Activated B cell treated with CpG ODN at 0.5 μM for 24 hours (primary cell): ENCODE measurements around the gene ANKDD1A. TPM values are rescaled to one million over a fixed set of nuclear protein-coding genes. Genes with fewer than 3 reads are reported as not detected.

Experiments used
- ATAC-seq: fragments of 200-7000 bp; cut with Tn5 transposase; one replicate; pipeline ENCODE4 v1.10.0; 2021; ENCODE audit warnings: low read depth, mild to moderate bottlenecking, moderate library complexity
- CTCF ChIA-PET: fragments of 350-600 bp; sonication (Branson Sonifier 250); formaldehyde crosslinking; loops from one replicate; lab custom pipeline; 2021; ENCODE audit warnings: antibody characterized with exemption; lab: Charles Lee
- POLR2A ChIA-PET: fragments of 350-600 bp; sonication (Branson Sonifier 250); formaldehyde crosslinking; loops from one replicate; lab custom pipeline; 2021; ENCODE audit warnings: antibody characterized with exemption; lab: Charles Lee
- DNase-seq: peaks from one replicate; pipeline ENCODE4 v3.0.0; 2022
- H3K27ac Mint-ChIP-seq: one replicate; pipeline ENCODE4 v1.8.0; 2020; ENCODE audit warnings: mixed read lengths
- H3K27me3 Mint-ChIP-seq: one replicate; pipeline ENCODE4 v1.8.0; 2021; ENCODE audit warnings: mixed read lengths
- H3K36me3 Mint-ChIP-seq: one replicate; pipeline ENCODE4 v1.8.0; 2021; ENCODE audit warnings: low read depth, mixed read lengths
- H3K4me1 Mint-ChIP-seq: one replicate; pipeline ENCODE4 v1.8.0; 2021; ENCODE audit warnings: mixed read lengths
- H3K4me3 Mint-ChIP-seq: one replicate; pipeline ENCODE4 v1.8.0; 2020; ENCODE audit warnings: mild to moderate bottlenecking, mixed read lengths
- H3K9me3 Mint-ChIP-seq: one replicate; pipeline ENCODE4 v1.8.0; 2020; ENCODE audit warnings: mixed read lengths
- intact Hi-C: fragments of 100-400 bp; cut with micrococcal nuclease; formaldehyde crosslinking; loops from one replicate; pipeline ENCODE4 v1.15.1; 2024
- total RNA-seq: library from RNA; stranded (reverse); gene quantifications from 2 replicates; pipeline ENCODE4 v1.2.3, GENCODE V29; 2022
- TF ChIP-seq, protein P1 (sequence below): fragments of 200-600 bp; IDR thresholded peaks from one replicate; pipeline ENCODE4 v1.8.0; 2022; ENCODE audit warnings: antibody characterized with exemption, mild to moderate bottlenecking

Gene ANKDD1A
- total RNA-seq, 1 donor from 2014 or later = 3.9 TPM

DNA sequence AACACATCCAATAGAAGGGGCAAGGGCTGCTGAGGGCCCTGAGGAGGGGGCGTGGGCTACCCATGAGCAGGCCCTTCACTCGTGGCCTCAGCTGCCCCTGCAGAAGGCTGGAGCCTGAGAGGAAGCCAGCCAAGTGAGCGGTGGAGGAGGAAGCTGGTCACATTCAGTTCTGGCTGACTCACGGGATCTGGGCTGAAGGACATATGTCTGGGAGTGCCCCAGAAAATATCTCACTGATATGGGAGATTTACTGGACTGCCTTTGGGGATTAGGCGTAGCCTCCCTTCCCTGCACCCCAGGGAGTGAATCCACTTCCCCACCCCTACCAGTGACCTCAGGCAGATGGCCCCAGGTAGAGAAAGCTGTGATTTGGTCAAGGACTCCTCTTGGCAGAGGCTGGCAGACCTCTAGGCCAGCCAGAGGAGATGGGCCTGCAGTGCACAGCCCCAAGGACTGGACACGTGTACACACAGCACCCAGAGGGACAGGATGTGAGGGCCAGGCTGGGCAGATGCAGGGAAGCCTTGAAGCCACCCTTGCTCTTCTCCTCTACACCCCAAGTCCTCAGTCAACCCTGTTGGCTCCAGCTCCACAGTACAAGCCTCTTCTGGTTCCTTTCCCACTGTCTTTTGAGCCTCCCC lies 14.2 kb upstream of the ANKDD1A start:
- no peak for ATAC-seq
- H3K36me3 Mint-ChIP-seq = no peaks in the 10 kb centered on the region
- no peak for DNase-seq
- no peaks in the 10 kb centered on the region for H3K9me3 Mint-ChIP-seq
- peak overlapping the region; percentile 99 for H3K27ac Mint-ChIP-seq
- H3K4me3 Mint-ChIP-seq = no peak overlapping the region
- H3K4me1 Mint-ChIP-seq = peaks cover 73% of the 10 kb centered on the region
- intact Hi-C loops = loop anchor here (10.0 kb wide), 1 partner anchor 1703 kb away; no protein-coding TSS in a partner anchor
- TF ChIP-seq, protein P1, sequence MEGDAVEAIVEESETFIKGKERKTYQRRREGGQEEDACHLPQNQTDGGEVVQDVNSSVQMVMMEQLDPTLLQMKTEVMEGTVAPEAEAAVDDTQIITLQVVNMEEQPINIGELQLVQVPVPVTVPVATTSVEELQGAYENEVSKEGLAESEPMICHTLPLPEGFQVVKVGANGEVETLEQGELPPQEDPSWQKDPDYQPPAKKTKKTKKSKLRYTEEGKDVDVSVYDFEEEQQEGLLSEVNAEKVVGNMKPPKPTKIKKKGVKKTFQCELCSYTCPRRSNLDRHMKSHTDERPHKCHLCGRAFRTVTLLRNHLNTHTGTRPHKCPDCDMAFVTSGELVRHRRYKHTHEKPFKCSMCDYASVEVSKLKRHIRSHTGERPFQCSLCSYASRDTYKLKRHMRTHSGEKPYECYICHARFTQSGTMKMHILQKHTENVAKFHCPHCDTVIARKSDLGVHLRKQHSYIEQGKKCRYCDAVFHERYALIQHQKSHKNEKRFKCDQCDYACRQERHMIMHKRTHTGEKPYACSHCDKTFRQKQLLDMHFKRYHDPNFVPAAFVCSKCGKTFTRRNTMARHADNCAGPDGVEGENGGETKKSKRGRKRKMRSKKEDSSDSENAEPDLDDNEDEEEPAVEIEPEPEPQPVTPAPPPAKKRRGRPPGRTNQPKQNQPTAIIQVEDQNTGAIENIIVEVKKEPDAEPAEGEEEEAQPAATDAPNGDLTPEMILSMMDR = no peak
- ChIA-PET POLR2A (interaction anchor here (0.6 to 6.0 kb wide), 2 partner anchors 59 to 91 kb away, joined by 9 to 138 read pairs; partner anchors contain the start of gene PLEKHO2), CTCF (no interaction called here)
- no peaks in the 10 kb centered on the region for H3K27me3 Mint-ChIP-seq

DNA sequence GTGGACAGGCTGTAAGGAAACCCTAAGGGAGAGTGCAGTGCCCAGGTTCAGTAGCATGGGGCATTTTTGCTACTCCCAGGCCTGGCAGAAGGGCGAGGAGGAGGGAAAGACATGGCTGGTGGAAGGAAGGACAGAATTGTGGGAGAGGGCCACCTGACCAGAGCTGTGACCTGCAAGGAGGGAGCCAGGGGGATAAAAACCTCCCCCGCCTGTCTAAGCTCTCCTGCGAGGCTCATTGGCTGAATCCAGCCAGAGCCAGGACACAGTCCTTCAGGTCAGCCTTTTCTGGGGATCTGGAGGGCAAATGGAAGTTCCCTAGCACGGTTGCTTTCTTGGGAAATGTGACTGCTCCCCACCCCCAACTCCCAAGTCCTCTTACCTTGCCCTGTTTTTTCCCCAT lies 13.3 kb upstream of the ANKDD1A start:
- H3K36me3 Mint-ChIP-seq = no peaks in the 10 kb centered on the region
- no peaks in the 10 kb centered on the region for H3K27me3 Mint-ChIP-seq
- H3K4me3 Mint-ChIP-seq = no peak overlapping the region
- peaks cover 73% of the 10 kb centered on the region for H3K4me1 Mint-ChIP-seq
- no peak for ATAC-seq
- CTCF ChIA-PET = no interaction called here
- peak overlapping the region; percentile 99 for H3K27ac Mint-ChIP-seq
- no peak for DNase-seq
- intact Hi-C loops = loop anchor here (10.0 kb wide), 1 partner anchor 1704 kb away; no protein-coding TSS in a partner anchor
- TF ChIP-seq, protein P1 = no peak
- no peaks in the 10 kb centered on the region for H3K9me3 Mint-ChIP-seq
- POLR2A ChIA-PET = no interaction called here

DNA sequence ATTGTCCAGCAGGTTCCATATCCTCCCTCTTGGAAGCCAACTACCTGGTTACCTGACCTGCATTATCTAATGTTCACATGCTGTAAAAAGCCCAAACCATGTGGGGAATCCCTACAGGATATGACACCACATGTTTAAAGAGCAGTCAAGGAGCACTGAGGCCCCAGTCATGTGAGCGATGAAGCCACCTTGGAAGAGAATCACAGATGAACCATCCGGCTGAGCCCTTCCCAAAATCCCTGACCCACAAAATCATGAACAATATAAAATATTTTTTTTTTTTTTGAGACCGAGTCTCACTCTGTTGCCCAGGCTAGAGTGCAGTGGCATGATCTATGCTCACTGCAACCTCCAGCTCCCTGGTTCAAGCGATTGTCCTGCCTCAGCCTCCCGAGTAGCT lies 10.6 kb upstream of the ANKDD1A start:
- intact Hi-C loops = no loop called here
- POLR2A ChIA-PET = interaction anchor here (5.9 kb wide), 1 partner anchor 7 kb away, joined by 74 read pairs; no protein-coding TSS in a partner anchor
- CTCF ChIA-PET = interaction anchor here (1.1 to 6.5 kb wide), 4 partner anchors 15 to 173 kb away, joined by 3 to 55 read pairs (median 6); no protein-coding TSS in a partner anchor
- Mint-ChIP-seq H3K36me3 (no peaks in the 10 kb centered on the region), H3K9me3 (no peaks in the 10 kb centered on the region), H3K27me3 (no peaks in the 10 kb centered on the region), H3K4me3 (no peak overlapping the region), H3K4me1 (peaks cover 63% of the 10 kb centered on the region), H3K27ac (no peak overlapping the region)
- TF ChIP-seq, protein P1 = no peak
- no peak for ATAC-seq
- DNase-seq = no peak

DNA sequence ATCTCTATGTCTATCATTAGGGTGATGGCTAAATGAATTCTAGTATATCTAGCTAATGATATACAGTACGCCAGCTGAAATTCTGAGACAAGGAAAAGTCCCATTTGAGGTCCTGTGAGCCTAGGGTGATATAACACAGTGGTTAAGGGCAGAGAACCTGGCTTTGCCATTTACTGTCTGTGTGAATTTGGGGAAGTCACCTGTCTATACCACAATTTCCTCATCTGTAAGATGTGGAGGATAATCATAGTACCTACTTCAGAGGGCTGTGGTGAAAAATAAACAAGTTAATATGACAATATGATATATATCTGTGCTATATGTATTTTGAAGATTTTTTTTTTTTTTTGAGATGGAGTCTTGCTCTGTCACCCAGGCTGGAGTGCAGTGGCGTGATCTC lies 9.8 kb upstream of the ANKDD1A start:
- no peak overlapping the region for H3K27ac Mint-ChIP-seq
- TF ChIP-seq, protein P1 = no peak
- CTCF ChIA-PET = interaction anchor here (1.1 to 6.5 kb wide), 4 partner anchors 14 to 174 kb away, joined by 3 to 55 read pairs (median 6); no protein-coding TSS in a partner anchor
- peak; percentile 29 for ATAC-seq
- no peaks in the 10 kb centered on the region for H3K27me3 Mint-ChIP-seq
- peaks cover 55% of the 10 kb centered on the region for H3K4me1 Mint-ChIP-seq
- intact Hi-C loops = no loop called here
- H3K36me3 Mint-ChIP-seq = no peaks in the 10 kb centered on the region
- POLR2A ChIA-PET = interaction anchor here (1.1 to 5.9 kb wide), 2 partner anchors 8 to 78 kb away, joined by 4 to 74 read pairs; no protein-coding TSS in a partner anchor
- no peaks in the 10 kb centered on the region for H3K9me3 Mint-ChIP-seq
- H3K4me3 Mint-ChIP-seq = no peak overlapping the region
- no peak for DNase-seq

DNA sequence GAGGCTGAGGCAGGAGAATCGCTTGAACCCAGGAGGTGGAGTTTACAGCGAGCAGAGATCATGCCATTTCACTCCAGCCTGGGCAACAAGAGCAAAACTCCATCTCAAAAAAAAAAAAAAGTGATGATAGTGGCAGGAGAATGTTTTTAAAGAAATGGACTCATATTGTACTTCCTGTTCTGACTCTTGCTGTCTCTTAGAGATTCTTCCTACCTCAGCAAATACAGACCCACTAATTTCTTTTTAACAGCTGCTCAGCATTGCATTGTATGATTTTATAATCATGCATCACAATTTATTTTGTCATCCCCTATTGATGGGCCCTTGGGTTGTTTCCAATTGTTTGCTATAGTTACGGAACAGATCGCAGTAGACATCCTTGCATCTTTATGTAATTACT lies 8.8 kb upstream of the ANKDD1A start:
- POLR2A ChIA-PET = interaction anchor here (1.1 to 5.9 kb wide), 3 partner anchors 9 to 79 kb away, joined by 4 to 74 read pairs (median 7); no protein-coding TSS in a partner anchor
- Mint-ChIP-seq H3K27ac (peak overlapping the region; percentile 68), H3K36me3 (no peaks in the 10 kb centered on the region), H3K4me1 (peaks cover 46% of the 10 kb centered on the region), H3K4me3 (peak overlapping the region; percentile 5), H3K9me3 (no peaks in the 10 kb centered on the region), H3K27me3 (no peaks in the 10 kb centered on the region)
- CTCF ChIA-PET = interaction anchor here (1.6 to 6.5 kb wide), 4 partner anchors 9 to 175 kb away, joined by 4 to 55 read pairs (median 20); no protein-coding TSS in a partner anchor
- ATAC-seq (no peak), DNase-seq (no peak)
- TF ChIP-seq, protein P1 = no peak
- intact Hi-C loops = no loop called here
